Adrenal gland (tissue), 12 donors: Measurements from ENCODE around the gene MLN. TPM values are rescaled to one million over a fixed set of nuclear protein-coding genes. Genes with fewer than 3 reads are reported as not detected.

Experiments
- DNase-seq, 7 donors: peaks; one replicate each; pipeline ENCODE4 v3.0.0-alpha.2; 2019 to 2020
- H3K27ac ChIP-seq, 5 donors: fragments of 200-600 bp; sonication (generic) in 4 of 5; 1 replicate in 3 of 5; 2 replicates in 2 of 5; pipeline versions ENCODE4 v1.5.1 to v1.8.0; 2016 to 2020; ENCODE audit warnings: mild to moderate bottlenecking in 1 of 5
- H3K27me3 ChIP-seq: fragments of 200-600 bp; 2 replicates; pipeline ENCODE4 v1.8.0; 2021
- H3K36me3 ChIP-seq, 2 donors: fragments of 200-600 bp; replicated peaks in 1 of 2; 1 replicate in 1 of 2; 2 replicates in 1 of 2; pipeline versions ENCODE4 v1.5.1 to v1.8.0; 2018 to 2022
- H3K4me1 ChIP-seq, 2 donors: fragments of 200-600 bp; replicated peaks in 1 of 2; 1 replicate in 1 of 2; 2 replicates in 1 of 2; pipeline versions ENCODE4 v1.5.1 to v1.8.0; 2018 to 2021
- H3K4me3 ChIP-seq, 4 donors: fragments of 200-600 bp; sonication (generic) in 3 of 4; one replicate each; pipeline ENCODE4 v1.5.1; 2016 to 2018
- H3K9me3 ChIP-seq, 3 donors: fragments of 200-600 bp; sonication (generic) in 1 of 3; replicated peaks in 1 of 3; 1 replicate in 2 of 3; 2 replicates in 1 of 3; pipeline versions ENCODE4 v1.5.1 to v1.8.0; 2016 to 2021
- POLR2A ChIP-seq, 2 donors: fragments of 450-650 bp; IDR thresholded peaks; one replicate each; pipeline ENCODE4 v1.6.1; 2017; ENCODE audit warnings: antibody characterized with exemption in 2 of 2, mild to moderate bottlenecking in 2 of 2, moderate library complexity in 1 of 2
- WGBS, 4 donors: extraction: QIAGEN DNeasy Blood & Tissue Kit in 2 of 4; methylation state at CpG; one replicate each; pipeline versions ENCODE4 v1.1.5 to v1.1.7; 2013 to 2017; 5-methylcytosine and 5-hydroxymethylcytosine counted together
- intact Hi-C, 2 donors: fragments of 100-400 bp; cut with DNase I; formaldehyde crosslinking; loops; one replicate each; pipeline versions ENCODE4 v1.14.1 to v1.15.0; 2022 to 2023
- polyA plus RNA-seq, 3 donors: library from polyadenylated mRNA; stranded (reverse); fragments of 200-250 nt in 2 of 3; fragments of 350-450 nt in 1 of 3; fragmentation: Illumina TruSeq in 1 of 3; extraction: RNeasy Lipid Tissue Mini Kit (QIAGEN cat#74804) in 1 of 3; gene quantifications; one replicate each; pipeline ENCODE4 v1.2.3, GENCODE V29; 2013 to 2014
- total RNA-seq, 9 donors: library from RNA; depleted of rRNA in 4 of 9; stranded (reverse); fragments of >200 nt in 4 of 9; fragments of 120-200 nt in 1 of 9; fragmentation: NEBNext Ultra II Directional in 1 of 9; extraction: Animal tissue kit (Norgen Biotek cat#: 25700) in 1 of 9; gene quantifications; one replicate each; pipeline versions ENCODE4 v1.1.0 to v1.2.4, GENCODE V29; 2013 to 2023
- TF ChIP-seq, protein P1 (sequence below), 6 experiments: fragments of 450-650 bp in 4 of 6; fragments of 200-600 bp in 2 of 6; sonication (generic) in 1 of 6; IDR thresholded peaks; 1 replicate in 5 of 6; 2 replicates in 1 of 6; pipeline versions ENCODE4 v1.5.1 to v1.8.0; 2016 to 2021; ENCODE audit warnings: antibody characterized with exemption in 6 of 6, mild to moderate bottlenecking in 2 of 6, moderate library complexity in 1 of 6
- donor health status: healthy with polysubstance abuse.
- donor health status: Bipolar disorder and iron deficiency.
- donor health status: DM: yes; HTN: yes; CAD: no.
- donor health status: DM: no; HTN: no; CAD: no.
- donor health status: DM: no; HTN: no; CAD: no.
- donor health status: DM: yes; HTN: yes; CAD: no.

Gene MLN
- total and polyA plus RNA-seq, 12 donors = not detected

DNA sequence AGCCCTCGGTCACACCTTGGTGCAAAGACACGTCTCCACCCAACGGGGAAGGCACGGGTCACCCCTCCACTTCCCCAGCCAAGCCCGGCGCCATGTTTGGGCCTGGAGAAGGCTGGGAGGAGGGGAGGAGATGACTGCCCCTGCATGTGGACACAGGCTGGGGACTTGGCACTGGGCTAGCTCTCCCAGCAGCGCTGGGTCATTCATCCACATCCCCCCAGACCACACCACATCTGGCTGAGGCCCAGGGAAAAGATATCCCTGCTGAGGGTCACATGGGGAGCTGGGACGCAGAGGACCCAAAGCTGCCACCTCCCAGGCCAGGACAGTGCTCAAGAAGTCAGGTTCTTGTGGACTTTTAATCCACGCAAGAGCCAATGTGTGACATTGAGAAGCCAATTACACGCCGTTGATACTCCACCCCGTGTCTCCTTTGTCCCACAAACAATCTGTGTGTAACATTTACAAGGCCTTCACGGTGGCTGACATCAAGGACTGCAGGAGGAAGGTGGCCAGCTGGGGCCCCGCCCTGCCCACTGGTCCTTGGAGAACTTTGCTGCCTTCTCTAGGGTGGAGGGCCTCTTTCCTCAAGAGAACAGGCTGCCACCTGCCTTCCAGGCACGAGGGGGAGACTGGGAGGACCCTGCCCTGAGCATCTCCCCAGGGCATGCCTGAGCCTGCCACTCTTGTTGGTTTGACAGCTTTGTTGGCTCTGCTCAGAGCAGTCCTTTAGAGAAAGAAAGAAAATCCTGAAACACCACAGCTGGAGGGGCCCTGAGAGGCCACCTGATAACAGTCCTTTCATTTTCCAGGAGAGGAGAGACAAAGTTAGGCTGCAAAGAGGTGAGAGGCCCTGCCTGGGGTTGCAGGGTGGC lies 51.8 kb downstream of the MLN start:
- Histone ChIP-seq H3K4me1 (no peaks in the 10 kb centered on the region), H3K27ac (peak overlapping the region in 1 of 5 donors; percentile 58), H3K36me3 (no peaks in the 10 kb centered on the region), H3K4me3 (no peak overlapping the region), H3K9me3 (no peaks in the 10 kb centered on the region), H3K27me3 (no peaks in the 10 kb centered on the region)
- intact Hi-C loops = no loop called here
- no peak for DNase-seq
- TF ChIP-seq, protein P1, sequence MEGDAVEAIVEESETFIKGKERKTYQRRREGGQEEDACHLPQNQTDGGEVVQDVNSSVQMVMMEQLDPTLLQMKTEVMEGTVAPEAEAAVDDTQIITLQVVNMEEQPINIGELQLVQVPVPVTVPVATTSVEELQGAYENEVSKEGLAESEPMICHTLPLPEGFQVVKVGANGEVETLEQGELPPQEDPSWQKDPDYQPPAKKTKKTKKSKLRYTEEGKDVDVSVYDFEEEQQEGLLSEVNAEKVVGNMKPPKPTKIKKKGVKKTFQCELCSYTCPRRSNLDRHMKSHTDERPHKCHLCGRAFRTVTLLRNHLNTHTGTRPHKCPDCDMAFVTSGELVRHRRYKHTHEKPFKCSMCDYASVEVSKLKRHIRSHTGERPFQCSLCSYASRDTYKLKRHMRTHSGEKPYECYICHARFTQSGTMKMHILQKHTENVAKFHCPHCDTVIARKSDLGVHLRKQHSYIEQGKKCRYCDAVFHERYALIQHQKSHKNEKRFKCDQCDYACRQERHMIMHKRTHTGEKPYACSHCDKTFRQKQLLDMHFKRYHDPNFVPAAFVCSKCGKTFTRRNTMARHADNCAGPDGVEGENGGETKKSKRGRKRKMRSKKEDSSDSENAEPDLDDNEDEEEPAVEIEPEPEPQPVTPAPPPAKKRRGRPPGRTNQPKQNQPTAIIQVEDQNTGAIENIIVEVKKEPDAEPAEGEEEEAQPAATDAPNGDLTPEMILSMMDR (IDR thresholded peaks at IDR 0.05) = no peak
- TF ChIP-seq POLR2A (IDR thresholded peaks at IDR 0.05) = no peak
- WGBS, 4 donors = 67 to 93% (median 77%) methylated on average over 10 to 15 of the region's 15 CpGs

- TF ChIP-seq, protein P1 (IDR thresholded peaks at IDR 0.05) = no peak
- TF ChIP-seq POLR2A (IDR thresholded peaks at IDR 0.05) = no peak
- H3K27ac ChIP-seq = peak overlapping the region in 2 of 5 donors; percentile 21 to 74
- H3K27me3 ChIP-seq = no peaks in the 10 kb centered on the region
- H3K9me3 ChIP-seq = no peaks in the 10 kb centered on the region
- intact Hi-C loops = no loop called here
- H3K36me3 ChIP-seq = no peaks in the 10 kb centered on the region
- no peak overlapping the region for H3K4me3 ChIP-seq
- 49 to 77% (median 53%) methylated on average over 11 of the region's 11 CpGs for WGBS, 4 donors
- H3K4me1 ChIP-seq = no peaks in the 10 kb centered on the region
- DNase-seq = peak in 1 of 7 donors; percentile 37
These were observed 53.4 kb downstream of the MLN start for GRCh38 chr6:33750244-33750991.

GRCh38 chr6:33749401-33749800 lies 54.4 kb downstream of the MLN start:
- WGBS, 4 donors = 61 to 89% (median 85%) methylated on average over 2 to 7 of the region's 7 CpGs
- no peak overlapping the region for H3K4me3 ChIP-seq
- H3K27me3 ChIP-seq = no peaks in the 10 kb centered on the region
- H3K36me3 ChIP-seq = no peaks in the 10 kb centered on the region
- no peak overlapping the region for H3K27ac ChIP-seq
- DNase-seq = no peak
- intact Hi-C loops = no loop called here
- H3K4me1 ChIP-seq = peaks cover 0 to 4% of the 10 kb centered on the region in 2 donors
- TF ChIP-seq, protein P1 (IDR thresholded peaks at IDR 0.05) = no peak
- TF ChIP-seq POLR2A (IDR thresholded peaks at IDR 0.05) = no peak
- no peaks in the 10 kb centered on the region for H3K9me3 ChIP-seq

DNA sequence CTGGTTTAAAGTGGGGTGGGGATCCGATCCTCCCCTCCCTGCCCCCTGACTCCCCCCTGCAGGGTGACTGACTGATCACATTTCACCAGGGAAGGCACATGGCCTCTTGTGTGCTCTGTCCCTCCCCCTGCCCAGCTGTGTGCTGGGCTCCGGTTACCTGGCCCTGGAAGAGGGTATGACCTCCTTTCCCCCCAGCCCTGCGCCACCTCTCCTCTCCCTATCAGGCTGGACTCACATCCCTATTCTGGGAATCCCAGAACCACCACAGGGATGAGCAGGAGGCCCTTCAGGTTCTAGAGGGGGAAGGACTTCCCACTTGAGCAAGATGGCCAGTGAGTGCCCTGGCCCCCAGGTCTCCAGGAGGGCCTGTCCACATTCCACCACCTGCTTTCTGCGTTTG lies 55.0 kb downstream of the MLN start:
- intact Hi-C loops = no loop called here
- no peak overlapping the region for H3K27ac ChIP-seq
- H3K27me3 ChIP-seq = peaks cover 3% of the 10 kb centered on the region
- H3K4me1 ChIP-seq = peaks cover 0 to 4% of the 10 kb centered on the region in 2 donors
- WGBS, 4 donors = 86 to 93% (median 89%) methylated on average over 1 to 4 of the region's 4 CpGs
- no peak overlapping the region for H3K4me3 ChIP-seq
- DNase-seq = no peak
- TF ChIP-seq, protein P1 (IDR thresholded peaks at IDR 0.05) = no peak
- TF ChIP-seq POLR2A (IDR thresholded peaks at IDR 0.05) = no peak
- no peaks in the 10 kb centered on the region for H3K36me3 ChIP-seq
- no peaks in the 10 kb centered on the region for H3K9me3 ChIP-seq
